Measurements from ENCODE around the gene ABHD17C. TPM values are rescaled to one million over a fixed set of nuclear protein-coding genes. Genes with fewer than 3 reads are reported as not detected.

The ABHD17C gene
- total and polyA plus RNA-seq, 2 experiments from 2014 or later = 11.3 to 23.8 TPM

DNA sequence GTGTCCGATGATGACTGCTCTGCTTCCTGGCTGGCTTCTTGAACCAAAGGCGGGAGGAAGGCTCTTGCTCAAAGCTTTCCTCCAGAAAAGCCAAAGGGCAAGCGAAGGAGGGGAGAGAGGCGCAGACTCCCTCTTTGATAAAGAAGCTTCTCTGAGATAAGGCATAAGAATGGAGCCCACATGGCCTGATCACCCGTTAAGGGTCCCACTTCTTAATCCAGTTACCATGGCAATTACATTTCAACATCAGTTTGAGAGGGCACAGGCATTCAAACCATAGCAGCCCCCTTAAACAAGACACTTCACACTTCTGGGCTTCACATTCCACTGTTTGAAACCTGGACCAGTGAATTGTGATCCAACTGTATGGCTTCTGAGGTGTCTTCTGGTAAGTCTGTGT lies 8.0 kb downstream of the ABHD17C start (continued):
- TF ChIP-seq EZH2 (IDR thresholded peaks at IDR 0.05; ENCODE audit: low read depth, unreplicated experiment) (no peak), STAT1 (IDR thresholded peaks at IDR 0.05; ENCODE audit: unreplicated experiment) (no peak), NANOG (IDR thresholded peaks at IDR 0.05; ENCODE audit: borderline replicate concordance) (no peak), ZNF114 (CRISPR knock-in tag; IDR thresholded peaks at IDR 0.05) (no peak), EZH2phosphoT487 (IDR thresholded peaks at IDR 0.05; ENCODE audit: unreplicated experiment) (no peak), POLR2AphosphoS5 (IDR thresholded peaks at IDR 0.05; ENCODE audit: low read depth) (no peak)
- TF ChIP-seq, protein P1, sequence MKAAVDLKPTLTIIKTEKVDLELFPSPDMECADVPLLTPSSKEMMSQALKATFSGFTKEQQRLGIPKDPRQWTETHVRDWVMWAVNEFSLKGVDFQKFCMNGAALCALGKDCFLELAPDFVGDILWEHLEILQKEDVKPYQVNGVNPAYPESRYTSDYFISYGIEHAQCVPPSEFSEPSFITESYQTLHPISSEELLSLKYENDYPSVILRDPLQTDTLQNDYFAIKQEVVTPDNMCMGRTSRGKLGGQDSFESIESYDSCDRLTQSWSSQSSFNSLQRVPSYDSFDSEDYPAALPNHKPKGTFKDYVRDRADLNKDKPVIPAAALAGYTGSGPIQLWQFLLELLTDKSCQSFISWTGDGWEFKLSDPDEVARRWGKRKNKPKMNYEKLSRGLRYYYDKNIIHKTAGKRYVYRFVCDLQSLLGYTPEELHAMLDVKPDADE (IDR thresholded peaks at IDR 0.05) = no peak
- TF ChIP-seq, protein P2, sequence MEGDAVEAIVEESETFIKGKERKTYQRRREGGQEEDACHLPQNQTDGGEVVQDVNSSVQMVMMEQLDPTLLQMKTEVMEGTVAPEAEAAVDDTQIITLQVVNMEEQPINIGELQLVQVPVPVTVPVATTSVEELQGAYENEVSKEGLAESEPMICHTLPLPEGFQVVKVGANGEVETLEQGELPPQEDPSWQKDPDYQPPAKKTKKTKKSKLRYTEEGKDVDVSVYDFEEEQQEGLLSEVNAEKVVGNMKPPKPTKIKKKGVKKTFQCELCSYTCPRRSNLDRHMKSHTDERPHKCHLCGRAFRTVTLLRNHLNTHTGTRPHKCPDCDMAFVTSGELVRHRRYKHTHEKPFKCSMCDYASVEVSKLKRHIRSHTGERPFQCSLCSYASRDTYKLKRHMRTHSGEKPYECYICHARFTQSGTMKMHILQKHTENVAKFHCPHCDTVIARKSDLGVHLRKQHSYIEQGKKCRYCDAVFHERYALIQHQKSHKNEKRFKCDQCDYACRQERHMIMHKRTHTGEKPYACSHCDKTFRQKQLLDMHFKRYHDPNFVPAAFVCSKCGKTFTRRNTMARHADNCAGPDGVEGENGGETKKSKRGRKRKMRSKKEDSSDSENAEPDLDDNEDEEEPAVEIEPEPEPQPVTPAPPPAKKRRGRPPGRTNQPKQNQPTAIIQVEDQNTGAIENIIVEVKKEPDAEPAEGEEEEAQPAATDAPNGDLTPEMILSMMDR (conservative IDR thresholded peaks at IDR 0.05; ENCODE audit: low read depth in 2 of 2) = no peak

DNA sequence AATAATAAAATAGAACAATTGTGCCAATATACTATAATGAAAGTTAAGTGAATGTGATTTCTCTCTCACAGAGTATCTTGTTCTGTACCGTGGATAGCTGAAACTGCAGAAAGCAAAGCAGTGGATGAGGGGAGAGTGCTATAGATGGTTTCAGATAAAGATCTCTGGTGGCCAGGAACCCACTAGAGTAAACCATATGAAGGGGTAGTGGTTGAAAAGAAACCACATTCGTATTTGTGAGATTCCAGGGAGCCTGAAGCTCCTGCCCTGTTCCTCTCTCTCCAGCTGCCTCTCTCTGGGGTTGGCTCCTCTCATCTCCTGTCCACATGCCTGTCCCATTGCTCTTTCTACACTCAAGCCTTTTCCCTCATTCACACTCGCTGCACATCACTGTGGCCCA lies 8.9 kb downstream of the ABHD17C start:
- H3K9me3 Mint-ChIP-seq = no peaks in the 10 kb centered on the region
- peaks cover 3% of the 10 kb centered on the region; the same call in 1 of the 2 replicates for H4K20me1 ChIP-seq (replicated peaks; ENCODE audit: insufficient read depth)
- H3K4me1 ChIP-seq (ENCODE audit: insufficient read depth) = peaks cover 38% of the 10 kb centered on the region
- H3K9me2 ChIP-seq (ENCODE audit: insufficient read depth) = no peaks in the 10 kb centered on the region
- peaks cover 46% of the 10 kb centered on the region for H3K4me1 Mint-ChIP-seq
- no peaks in the 10 kb centered on the region for H3F3A ChIP-seq (replicated peaks; ENCODE audit: low read depth)
- peaks cover 60% of the 10 kb centered on the region for H3K79me2 ChIP-seq (replicated peaks; ENCODE audit: insufficient read depth)
- no peak overlapping the region for H3K4me3 Mint-ChIP-seq
- 0 out of 2 replicates have a peak overlapping the region, but pooled peaks have one; percentile 36 for H3K27ac Mint-ChIP-seq
- ATAC-seq = no peak
- no peak overlapping the region for H3K4me2 ChIP-seq
- peaks cover 3% of the 10 kb centered on the region; the same call in 1 of the 3 replicates for H3K36me3 Mint-ChIP-seq (ENCODE audit: low read depth)
- no peak for DNase-seq (ENCODE audit: low spot score)
- no peaks in the 10 kb centered on the region for H3K27me3 ChIP-seq (ENCODE audit: insufficient read depth)
- no peak overlapping the region for H3K4me3 ChIP-seq
- peaks cover 3% of the 10 kb centered on the region for H3K27me3 Mint-ChIP-seq (ENCODE audit: insufficient read depth, low read depth, poor library complexity)
- H3K27ac ChIP-seq (ENCODE audit: low read depth) = no peak overlapping the region
- H2AFZ ChIP-seq = no peak overlapping the region
- H3K36me3 ChIP-seq (ENCODE audit: insufficient read depth) = no peaks in the 10 kb centered on the region
- TF ChIP-seq EZH2 (IDR thresholded peaks at IDR 0.05; ENCODE audit: low read depth, unreplicated experiment) (no peak), CREB1 (CRISPR knock-in tag; IDR thresholded peaks at IDR 0.05; ENCODE audit: low read depth) (no peak), ZNF114 (CRISPR knock-in tag; IDR thresholded peaks at IDR 0.05) (no peak), JUNB (IDR thresholded peaks at IDR 0.05; ENCODE audit: unreplicated experiment) (no peak), ZNF331 (CRISPR knock-in tag; IDR thresholded peaks at IDR 0.05; ENCODE audit: low read depth) (no peak), POLR2AphosphoS5 (IDR thresholded peaks at IDR 0.05; ENCODE audit: low read depth) (no peak), EZH2phosphoT487 (IDR thresholded peaks at IDR 0.05; ENCODE audit: unreplicated experiment) (no peak)
- TF ChIP-seq, protein P2 (conservative IDR thresholded peaks at IDR 0.05; ENCODE audit: low read depth in 2 of 2) = no peak
- TF ChIP-seq, protein P1 (IDR thresholded peaks at IDR 0.05) = no peak
- TF ChIP-seq, protein P3, sequence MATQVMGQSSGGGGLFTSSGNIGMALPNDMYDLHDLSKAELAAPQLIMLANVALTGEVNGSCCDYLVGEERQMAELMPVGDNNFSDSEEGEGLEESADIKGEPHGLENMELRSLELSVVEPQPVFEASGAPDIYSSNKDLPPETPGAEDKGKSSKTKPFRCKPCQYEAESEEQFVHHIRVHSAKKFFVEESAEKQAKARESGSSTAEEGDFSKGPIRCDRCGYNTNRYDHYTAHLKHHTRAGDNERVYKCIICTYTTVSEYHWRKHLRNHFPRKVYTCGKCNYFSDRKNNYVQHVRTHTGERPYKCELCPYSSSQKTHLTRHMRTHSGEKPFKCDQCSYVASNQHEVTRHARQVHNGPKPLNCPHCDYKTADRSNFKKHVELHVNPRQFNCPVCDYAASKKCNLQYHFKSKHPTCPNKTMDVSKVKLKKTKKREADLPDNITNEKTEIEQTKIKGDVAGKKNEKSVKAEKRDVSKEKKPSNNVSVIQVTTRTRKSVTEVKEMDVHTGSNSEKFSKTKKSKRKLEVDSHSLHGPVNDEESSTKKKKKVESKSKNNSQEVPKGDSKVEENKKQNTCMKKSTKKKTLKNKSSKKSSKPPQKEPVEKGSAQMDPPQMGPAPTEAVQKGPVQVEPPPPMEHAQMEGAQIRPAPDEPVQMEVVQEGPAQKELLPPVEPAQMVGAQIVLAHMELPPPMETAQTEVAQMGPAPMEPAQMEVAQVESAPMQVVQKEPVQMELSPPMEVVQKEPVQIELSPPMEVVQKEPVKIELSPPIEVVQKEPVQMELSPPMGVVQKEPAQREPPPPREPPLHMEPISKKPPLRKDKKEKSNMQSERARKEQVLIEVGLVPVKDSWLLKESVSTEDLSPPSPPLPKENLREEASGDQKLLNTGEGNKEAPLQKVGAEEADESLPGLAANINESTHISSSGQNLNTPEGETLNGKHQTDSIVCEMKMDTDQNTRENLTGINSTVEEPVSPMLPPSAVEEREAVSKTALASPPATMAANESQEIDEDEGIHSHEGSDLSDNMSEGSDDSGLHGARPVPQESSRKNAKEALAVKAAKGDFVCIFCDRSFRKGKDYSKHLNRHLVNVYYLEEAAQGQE (IDR thresholded peaks at IDR 0.05; ENCODE audit: unreplicated experiment) = no peak
